Measurements from ENCODE around the gene GRM8.

Gene GRM8

DNA sequence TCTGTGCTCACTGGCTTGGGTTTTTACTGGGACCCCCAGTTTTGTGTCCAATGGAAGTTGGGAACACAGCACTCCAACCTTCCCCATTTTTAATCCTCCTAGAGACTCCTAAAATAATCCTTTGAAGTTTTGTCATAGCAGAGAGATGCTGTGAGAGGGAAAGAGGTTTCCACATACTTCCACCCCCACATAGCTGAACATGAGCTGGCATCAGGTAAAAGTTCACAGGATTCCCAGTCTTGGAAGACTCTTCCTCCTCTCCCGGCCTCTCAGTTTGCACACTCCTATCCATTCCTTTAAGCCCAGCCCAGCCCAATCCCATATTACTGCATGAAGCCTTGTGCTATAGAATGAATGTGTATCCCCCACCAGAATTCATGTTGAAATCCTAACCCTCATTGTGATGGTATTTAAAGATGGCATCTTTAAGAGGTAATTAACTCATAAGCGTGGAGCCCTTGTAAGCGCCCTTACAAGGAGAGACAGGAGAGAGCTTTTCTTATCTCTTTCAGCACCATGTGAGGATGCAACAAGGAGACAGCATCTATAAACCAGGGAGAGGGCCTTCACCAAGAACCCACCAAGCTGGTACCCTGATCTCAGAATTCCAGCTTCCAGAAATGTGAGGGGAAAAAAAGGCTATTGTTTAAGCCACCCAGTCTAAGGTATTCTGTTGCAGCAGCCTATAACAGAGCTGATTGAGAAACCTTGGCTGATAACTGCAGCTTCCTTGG is 22.4 kb downstream of the GRM8 start:
- DNase-seq = no peak

DNA sequence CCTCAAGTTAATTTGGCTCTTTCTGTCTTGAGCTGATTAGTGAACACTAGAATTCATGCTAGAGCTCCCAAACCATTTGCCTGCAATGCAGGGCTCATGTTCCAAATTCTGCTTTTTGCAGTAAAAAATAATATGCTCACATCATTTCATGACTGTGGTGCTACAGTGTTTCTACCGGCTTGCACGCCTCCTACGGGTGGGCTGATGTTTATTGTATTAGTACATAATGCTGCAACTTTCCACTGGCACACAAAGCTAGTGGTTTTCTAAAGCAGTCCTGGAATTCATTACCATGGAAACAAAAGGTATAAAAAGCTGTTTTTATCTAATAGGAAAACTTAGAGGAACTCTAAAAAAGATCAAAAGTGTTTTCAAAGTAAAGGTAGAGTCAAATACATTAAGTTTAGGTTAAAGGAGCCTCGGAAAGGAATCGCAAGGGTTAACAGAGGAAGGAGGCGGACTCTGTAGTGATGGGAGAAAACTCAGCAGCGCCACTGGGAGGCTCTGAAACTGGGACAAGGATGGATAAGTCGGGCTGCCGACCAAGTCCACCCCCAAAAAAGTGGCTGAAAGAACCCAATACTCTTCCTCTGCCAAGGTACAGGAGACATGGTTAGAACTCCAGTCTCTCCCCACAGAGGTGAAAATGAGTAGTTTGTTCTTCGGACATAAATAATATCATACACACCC is 25.9 kb downstream of the GRM8 start:
- no peak for DNase-seq

DNA sequence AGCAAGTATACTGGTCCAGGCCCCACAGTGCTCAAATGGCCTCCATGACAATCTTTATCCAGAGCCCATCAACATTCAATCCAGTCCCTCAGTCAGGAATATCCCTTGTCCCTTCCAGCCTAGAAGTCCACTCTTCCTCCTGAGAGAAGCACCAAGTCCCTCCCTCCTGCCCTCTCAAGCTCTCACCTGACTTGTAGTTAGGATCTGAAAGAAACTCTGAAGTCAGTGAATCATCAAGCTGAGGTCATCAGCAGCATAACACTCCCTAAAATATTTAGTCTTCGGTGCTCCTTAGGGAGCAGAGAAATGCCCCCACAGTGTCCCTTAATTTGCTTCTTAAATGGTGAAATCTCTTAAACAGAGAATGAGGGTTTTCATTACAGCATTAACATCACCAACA is 31.0 kb downstream of the GRM8 start:
- DNase-seq = no peak

GRCh38 chr7:127214956-127215718 is 37.6 kb downstream of the GRM8 start:
- DNase-seq = no peak

DNA sequence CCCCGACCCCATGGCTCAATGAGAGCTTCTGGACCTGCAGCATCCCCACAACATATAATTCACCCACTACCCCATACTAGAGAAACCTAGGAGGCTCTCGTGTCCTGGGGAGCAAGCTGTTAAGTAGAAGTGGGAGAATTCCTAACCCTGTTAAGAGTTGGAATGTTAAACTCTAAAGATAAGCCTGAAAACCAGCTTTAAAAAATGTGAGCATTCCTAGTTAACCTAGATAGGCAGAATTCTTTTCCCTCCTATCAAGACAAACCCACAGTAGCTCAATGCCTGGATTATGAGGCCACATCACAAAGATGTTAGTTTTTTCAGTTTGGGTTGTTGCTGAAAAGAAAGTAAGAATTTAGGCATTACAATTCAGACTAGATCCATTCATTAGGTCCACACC is 42.9 kb downstream of the GRM8 start:
- DNase-seq = no peak

DNA sequence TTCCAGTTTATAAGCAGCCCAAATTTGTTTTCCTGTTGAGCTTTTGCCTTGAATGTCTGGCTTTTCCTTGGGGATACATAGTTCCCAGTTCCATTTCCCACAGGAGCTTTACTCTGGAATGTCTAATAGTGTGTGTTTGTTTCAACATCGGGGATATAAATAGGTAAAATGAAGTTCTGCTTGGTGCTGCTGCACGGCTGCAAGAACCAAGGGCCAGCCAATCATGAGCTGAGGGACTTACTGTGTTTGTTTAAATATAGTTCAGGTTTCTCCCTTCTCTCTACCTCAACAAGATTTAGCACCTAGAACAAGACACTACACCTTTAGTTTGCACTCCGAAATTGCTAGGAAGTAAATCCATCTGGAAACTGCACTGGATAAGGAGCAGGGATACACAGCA is 43.9 kb downstream of the GRM8 start:
- no peak for DNase-seq

GRCh38 chr7:127208351-127208750 is 44.4 kb downstream of the GRM8 start:
- no peak for DNase-seq

DNA sequence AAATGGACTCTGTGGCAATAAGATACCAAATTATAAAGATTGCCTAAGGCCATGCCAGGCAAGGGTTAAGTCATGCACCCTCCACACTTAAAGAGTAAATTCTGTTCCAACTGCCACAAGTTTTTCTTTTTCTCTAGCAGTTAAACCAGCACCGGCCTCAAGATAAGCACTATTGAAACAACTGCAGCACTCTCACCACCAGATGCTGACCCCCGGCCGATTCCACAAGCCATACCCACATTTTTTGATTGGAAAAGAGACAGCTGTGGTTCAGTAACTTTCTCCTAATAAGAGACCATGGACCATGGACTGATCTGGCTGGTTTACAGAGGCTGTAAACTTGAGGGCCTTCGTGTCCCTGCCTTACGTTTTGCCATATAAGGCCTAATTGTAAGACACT is 44.9 kb downstream of the GRM8 start:
- no peak for DNase-seq

- DNase-seq = no peak
Measured at GRCh38 chr7:127207230-127207629, 45.5 kb downstream of the GRM8 start.

DNA sequence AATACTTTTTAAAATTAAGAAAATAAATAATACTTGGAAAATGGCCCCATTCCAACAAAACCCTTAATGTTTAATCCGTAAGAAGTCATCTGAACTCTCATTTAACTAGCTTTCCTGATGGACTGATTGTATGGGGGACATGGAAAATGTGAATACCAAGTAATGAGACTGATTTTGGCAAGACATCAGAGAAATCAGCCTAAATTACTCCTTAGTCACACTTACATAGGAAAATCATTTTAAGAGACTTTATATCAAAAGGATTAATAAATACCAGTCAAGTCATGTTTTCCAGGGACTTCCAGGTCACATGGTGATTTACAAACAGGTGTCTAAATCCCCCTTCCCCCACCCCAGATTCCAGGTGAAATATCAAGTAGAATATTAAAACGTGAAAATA is 58.2 kb downstream of the GRM8 start:
- no peak for DNase-seq

GRCh38 chr7:127189886-127190285 is 62.9 kb downstream of the GRM8 start:
- DNase-seq = no peak

GRCh38 chr7:127189074-127189473 is 63.7 kb downstream of the GRM8 start:
- DNase-seq = no peak

DNA sequence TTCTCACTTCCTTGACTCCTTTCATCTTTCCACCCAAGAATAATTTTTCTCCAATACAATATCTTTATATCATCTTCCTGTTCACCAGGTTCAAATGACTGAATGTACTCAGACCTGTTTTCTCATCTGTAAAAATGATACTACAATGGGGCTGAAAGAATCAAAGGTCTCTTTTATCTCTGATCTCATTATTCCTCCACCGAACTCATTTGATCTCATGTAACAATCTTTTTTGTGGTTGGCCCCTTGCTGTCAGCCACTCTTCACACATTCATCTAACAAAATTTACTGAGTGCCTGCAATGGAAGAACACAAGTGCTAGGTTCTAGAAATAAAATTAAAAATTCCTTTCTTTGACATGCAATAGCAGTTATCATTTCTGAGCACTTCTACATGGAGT is 65.0 kb downstream of the GRM8 start:
- DNase-seq = no peak

- no peak for DNase-seq
Measured at GRCh38 chr7:127186686-127187085, 66.1 kb downstream of the GRM8 start.

DNA sequence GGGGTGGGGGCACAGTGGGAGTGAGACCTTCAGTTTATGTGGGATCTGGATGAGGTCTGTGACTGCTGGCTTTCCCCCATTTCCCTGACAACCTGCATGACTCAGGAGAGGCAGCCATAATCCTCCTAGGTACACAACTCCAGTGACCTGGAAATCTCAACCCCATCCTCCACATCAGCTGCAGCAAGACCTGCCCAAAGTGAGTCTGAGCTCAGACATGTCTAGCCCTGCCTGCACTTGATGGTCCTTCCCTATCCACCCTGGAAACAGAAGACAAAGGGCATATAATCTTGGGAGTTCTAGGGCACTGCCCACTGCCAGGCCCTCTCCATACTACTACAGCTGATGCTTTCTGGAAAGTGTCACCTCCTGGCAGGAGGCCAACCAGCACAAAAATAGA is 75.6 kb downstream of the GRM8 start:
- DNase-seq = no peak

DNA sequence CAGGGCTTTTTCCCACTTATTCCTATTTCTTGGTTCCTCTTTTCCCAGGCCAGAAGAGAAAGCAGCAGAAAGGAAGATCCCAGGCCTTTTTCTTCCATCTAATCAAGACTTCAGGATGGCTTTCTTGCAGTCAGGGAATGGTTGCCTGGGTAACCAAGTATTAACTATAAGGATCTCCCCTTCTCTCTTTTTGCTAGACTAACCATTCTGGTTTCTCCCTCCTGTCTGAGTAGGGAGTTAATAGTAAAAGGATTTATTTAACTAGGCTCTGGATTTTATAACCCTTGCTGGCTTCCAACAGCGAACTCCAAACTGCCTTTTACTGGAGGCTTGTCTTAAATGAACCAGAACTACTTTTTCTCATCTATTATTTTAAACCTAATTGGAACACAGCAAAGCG is 90.4 kb downstream of the GRM8 start:
- DNase-seq = no peak

GRCh38 chr7:127158659-127159058 is 94.1 kb downstream of the GRM8 start:
- no peak for DNase-seq

DNA sequence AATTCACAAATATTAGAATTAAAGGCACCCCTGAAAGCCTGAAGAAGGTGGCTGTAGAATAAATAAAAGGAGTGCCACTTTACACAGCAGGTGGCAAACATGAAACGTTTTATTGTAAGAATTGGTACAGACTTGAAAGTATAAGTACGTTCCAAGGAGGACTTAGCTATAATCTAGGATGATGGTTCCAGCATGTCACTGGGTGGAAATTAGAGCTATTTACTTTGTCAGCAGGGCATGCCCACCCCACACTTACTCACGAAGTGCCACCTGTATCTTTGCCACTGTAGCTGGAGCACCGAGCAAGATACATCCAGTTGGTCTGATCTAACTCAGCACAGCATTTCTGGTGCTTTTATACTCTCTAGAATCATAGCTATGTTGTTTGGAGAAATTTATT is 97.8 kb downstream of the GRM8 start:
- DNase-seq = no peak

DNA sequence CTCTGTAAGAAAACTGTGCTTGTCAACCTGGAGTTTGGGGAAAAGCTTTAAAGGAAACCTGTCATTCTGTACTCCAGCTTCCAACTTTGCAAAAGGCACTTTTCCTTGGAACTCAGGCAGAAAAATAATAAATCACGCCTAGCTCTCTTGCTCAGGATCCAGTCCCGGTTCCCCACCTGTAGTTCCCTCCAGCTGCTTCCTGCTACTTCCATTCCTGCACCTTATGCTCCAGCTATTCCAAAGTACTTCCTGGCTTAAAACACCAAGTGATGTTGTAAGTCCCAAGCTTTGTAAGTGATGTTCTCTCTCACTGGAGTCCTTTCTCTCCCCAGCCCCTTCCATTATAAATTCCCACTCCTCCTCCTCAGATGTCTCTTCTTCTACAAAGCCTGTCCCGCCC is 98.6 kb downstream of the GRM8 start:
- DNase-seq = no peak

DNA sequence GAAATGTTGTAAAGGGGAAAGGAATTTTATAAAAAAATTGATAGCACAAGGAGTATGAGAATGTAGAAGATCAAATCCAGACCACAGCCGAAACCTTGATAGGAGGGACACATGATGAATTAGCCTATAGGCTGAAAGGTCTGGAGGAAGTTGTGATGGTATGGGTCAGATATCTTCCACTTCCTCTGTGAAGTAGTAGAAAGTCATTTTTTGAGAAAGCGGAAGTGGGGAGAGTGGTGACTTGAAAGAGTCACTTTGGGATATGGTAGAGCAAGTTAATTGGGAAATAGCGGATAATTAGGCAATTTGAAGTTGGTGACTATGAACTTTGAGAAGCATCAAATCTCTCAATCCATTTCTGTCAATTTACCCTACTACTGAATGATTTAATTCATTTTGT is 99.4 kb downstream of the GRM8 start:
- DNase-seq = no peak

DNA sequence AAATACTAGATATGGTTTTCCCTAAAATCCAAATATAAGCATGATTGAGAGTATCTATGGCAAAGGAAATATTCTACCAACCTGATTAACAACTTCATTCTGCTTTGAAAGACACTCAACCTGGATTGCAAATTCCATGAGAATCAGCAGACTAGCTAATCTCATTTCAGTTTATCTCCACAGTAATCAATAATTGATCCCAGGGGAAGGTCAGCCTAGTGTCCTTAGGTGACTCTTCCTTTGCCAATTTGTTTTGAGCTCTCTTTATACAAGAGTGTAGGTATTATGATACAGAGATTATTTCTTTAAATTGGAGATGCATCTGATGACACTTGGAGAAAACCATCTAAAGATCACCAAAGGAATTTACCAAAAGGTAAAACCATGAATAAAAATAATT is 100.3 kb downstream of the GRM8 start:
- no peak for DNase-seq

DNA sequence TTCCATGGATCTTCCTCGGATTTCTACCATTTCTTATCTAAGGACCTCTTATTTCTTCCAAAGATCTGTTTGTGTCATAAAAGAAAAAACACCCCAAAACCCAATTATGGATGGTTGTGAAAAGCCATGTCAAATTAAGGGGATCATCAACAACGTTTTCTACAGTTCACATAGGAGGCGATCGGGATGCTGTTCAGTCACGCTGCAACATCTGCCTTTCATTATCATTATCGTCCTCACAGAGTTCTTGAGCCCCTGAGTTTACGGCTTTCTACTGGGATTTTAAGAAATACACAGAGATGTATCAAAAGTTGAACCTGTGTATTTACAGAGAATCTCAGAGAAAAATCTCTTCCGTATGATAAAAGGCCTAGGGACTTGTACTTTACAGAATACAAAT is 101.4 kb downstream of the GRM8 start:
- no peak for DNase-seq

DNA sequence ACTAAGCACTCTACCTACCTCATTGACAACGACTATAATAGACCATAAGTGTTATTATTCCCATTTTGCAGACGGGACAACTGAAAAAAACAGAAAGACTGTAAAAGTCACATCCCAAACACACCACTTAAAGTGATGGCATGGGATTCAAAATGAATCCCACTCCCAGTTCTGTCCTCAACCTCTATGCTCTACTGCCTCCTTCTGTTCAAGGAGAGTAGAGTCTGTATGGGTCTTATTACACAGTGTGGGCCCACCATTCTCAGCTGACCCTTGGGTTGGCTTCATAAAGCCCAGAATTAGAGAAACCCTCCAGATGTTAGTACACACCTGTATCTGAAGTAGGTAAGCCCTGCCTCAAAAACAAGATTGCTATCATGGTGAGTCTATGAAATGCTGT is 102.2 kb downstream of the GRM8 start:
- DNase-seq = no peak

All from effector CD8-positive, alpha-beta T cell (primary cell).